Stimulated activated CD8-positive, alpha-beta memory T cell treated with anti-CD3 and anti-CD28 coated beads, Interleukin-2, amount 100 ng/mL, for 48 hours (primary cell): ENCODE measurements around the gene ECM1.
A peak's percentile ranks its signal among the peaks of the same experiment; 100 is the strongest.

ENCODE experiments used
- DNase-seq, 2 donors: peaks; one replicate each; pipeline ENCODE4 v3.0.0-alpha.2; 2020; ENCODE audit warnings: low read depth in 2 of 2

ECM1 gene

DNA sequence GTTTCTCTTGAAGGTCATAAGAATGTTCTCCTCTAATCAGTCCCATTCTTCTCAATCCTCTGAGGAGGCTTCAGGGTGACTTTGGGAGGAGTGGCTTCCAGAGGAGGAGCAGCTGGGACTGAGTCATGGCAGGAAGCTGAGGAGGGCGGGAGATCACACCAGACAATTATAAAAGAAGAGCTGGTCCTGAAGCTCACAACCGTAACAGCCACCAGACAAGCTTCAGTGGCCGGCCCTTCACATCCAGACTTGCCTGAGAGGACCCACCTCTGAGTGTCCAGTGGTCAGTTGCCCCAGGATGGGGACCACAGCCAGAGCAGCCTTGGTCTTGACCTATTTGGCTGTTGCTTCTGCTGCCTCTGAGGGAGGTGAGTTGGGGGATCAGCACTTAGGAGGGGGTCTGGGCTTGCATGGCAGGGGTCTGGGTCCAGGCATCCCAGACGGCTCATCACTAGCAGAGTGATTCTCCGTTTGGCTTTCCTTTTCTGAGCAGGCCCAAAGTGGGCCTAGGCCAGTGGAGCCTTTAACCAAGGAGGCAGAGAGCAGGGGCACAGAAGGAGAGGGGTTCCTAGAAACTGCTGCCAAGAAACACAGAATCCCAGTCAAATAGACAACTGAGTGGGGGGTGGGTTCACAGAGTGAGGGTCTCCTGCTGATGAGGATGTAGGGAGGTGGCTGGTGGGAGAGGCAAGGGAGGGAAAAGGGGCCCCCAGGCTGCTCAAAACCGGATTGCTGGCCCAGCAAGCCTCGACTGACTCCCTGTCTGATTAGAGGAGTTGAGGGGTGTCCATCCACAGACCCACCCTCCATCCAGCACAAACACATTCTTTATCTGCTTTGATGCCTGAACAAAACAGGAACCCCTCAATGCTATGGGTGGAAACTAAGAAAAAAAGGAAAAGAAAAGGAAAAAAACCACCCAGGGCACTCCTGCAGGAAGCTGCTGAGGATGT lies at the start of gene ECM1:
TSS of gene ECM1 (plus strand) at position 198 of the 953 bp plus-strand sequence. CDS start at position 299, 101 bp downstream.
- DNase-seq, result no peak

DNA sequence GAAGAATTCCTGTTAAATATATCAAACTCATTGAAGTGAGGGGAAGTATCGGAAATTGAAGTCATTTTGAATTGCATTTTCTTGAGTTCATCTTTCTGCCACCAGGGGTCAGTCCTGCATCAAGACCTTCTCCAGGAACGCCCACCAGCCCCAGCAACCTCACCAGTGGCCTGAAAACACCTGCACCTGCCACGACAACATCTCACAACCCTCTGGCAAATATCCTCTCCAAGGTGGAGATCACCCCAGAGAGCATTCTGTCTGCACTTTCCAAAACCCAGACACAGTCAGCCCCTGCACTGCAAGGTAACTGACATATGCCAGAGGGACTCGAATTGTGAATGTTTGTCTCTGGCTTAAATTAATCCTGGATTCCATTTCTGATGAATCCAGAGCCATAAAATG lies 43.5 kb upstream of the ECM1 start:
- DNase-seq, result peak; percentile 42 to 45

DNA sequence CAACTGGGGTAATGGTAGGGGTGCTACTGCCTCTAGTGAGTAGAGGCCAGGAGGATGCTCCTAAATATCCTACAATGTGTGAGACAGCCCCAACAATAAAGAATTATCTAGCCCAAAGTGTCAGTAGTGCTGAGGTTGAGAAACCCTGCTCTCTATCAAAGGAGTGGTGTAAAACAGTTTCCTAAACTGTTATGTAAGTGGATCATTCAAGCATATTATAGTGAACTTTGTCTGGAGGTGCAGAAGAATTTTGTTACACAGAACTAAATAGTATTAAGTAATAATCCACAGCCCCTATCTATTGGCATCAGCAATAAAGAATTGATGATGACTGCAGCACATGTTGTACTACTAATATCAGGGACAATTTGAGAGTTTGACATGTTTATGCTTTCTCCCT lies 40.9 kb upstream of the ECM1 start:
- DNase-seq, result no peak

DNA sequence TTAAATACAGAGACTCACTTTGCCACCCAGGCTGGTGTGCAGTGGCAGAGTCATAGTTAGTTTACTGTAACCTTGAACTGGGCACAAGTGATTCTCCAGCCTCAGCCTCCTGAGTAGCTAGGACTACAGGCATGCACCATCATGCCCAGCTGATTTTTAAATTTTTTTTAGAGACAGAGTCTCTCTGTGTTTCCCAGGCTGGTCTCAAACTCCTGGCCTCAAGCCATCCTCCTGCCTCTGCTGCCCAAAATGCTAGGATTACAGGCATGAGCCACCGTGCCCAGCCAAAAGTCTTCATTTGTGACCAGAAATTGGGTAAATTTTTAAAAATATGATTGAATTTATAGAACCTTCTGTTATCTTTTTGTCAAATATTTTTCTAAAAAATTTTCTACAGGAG lies 38.6 kb upstream of the ECM1 start:
- DNase-seq, result no peak

DNA sequence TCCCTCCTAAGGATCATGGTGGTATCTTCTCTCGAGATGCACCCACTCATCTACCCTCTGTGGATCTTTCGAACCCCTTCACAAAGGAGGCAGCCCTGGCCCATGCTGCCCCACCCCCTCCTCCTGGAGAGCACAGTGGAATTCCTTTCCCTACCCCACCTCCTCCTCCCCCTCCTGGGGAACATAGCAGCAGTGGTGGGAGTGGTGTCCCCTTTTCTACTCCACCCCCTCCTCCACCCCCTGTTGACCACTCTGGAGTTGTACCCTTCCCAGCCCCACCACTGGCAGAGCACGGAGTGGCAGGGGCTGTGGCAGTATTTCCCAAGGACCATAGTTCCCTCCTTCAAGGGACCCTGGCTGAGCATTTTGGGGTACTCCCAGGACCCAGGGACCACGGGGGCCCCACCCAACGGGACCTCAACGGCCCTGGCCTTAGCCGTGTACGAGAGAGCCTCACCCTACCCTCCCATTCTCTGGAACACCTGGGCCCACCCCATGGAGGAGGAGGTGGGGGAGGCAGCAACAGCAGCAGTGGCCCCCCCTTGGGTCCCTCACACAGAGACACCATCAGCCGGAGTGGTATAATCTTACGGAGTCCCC lies 35.2 kb upstream of the ECM1 start:
- DNase-seq, result no peak

DNA sequence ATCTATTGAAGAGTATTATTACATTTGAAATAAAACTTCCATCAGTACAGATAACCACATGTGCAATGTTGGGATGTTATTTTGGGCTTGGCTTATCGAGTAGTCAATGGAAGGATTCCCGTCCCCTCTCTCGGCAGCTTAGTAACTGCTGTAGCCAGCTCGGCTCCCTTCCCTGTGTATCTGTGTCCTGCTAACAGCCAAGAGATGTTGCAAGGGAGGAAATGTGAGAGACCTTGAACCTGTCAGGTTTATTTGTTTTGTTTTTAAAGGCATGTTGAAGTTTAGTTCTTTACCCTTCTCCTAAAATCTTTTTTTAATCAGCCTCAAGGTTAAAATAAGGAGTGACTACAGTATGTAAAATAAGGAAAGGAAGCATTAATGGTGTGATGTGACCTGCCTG lies 34.2 kb upstream of the ECM1 start:
- no peak for DNase-seq

DNA sequence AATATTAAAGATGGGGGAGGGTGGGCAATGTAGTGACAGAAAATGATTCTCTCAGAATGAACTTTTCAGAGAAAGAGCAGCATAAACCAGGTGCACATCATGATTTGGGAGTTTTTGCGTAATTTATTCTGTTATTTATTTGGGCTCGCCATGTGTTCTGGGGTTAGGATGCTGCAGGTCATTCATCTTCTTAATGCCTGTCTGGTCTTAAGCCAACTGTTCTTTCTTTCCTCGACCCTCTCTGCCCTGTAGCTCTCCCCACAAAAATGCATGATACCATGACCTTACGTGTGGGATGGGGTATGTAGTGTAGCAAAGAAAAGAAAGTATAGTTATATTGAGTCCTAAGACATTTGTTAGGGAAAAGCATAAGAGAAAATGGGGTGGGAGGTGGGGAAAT lies 33.0 kb upstream of the ECM1 start:
- DNase-seq, result no peak

DNA sequence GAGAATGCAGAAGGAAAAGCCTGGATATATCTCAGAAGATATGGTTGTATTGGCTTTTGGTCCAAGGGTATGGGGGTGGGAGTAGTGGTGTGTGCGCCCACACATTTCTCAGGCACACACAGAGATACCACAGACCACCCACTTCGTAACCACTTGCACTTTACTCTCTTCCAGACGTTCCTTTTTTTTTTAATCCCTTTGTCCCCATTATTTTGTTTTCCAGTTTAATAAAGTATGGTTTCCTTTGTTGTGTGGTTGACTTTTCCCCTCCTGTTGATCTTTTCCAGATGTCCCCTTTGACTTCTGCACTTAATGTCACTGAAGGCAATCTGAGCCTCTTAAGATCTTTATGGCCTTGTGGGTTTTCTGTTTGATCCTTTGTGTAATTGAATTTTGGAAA lies 31.2 kb upstream of the ECM1 start:
- DNase-seq, result no peak

DNA sequence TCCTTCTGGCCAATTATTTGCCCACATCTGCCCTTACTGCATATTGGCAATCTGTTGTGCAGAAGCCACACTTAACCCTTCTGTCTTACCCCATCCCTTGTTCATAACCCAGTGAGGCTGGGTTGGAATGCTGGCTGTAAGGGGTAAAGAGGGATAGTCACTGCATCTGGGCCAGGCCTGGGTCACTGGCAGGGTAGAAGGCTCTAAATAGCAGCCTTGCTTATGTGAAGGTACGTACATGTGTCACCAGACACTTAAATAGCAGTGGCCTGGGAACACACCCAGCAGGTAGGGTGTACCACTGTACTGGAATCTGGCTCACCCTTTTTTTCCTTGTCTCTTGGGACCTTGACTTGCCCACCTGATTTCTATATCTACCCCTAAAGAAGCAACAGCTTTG lies 30.6 kb upstream of the ECM1 start:
- no peak for DNase-seq

DNA sequence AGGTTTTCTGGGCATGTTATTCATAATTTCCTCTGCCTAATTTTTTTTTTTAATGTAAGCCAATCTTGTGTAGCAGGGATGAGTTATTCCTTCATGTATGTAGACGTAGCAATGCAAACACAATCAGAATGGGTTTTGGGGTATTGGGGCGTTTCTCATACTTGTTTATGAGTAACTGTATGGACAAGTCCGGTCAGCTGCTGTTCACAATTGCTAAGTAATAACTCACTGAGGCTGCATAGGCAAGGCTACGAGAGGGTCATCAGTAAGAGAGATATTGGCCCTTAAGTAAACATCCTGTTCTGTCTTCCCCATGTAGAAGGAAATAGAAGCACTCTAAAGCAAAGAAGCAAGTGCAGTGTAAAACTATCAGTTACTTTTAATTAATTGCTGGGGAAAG lies 30.2 kb upstream of the ECM1 start:
- no peak for DNase-seq

DNA sequence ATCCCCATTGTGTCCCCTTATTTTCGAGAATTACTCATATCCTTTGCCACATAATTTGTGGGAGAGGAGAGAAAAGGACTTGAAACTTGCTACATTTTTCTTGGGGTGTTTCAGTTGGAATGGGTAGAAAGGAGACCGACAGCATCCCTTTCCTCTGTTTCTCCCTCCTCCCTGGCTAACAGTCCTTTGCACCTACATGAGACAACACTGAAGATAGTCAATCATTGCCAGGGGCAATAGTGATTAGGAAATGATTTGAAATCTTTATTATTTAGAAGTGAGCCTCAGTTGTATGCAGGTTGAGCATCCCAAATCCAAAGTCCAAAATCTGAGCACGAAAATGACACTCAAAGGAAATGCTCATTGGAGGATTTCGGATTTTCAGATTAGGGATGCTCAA lies 28.5 kb upstream of the ECM1 start:
- no peak for DNase-seq

DNA sequence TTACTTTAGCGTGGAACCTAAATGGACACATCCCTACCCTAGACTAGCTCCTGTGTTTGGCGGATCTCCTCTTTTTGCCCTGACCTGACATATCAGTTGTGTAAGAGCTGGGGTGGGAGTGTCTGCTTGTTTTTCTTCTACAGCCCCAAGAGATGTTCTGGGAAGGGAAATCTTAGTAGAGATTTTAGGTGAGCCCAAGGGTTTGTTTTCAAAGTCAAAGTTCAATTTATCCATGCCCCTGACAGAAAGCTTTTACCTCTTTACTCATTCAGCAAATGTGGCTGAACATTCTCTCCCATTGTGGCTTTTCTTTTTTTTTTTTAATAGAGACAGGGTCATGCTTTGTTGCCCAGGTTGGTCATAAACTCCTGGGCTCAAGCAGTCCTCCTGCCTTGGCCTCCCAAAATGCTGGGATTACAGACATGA lies 28.0 kb upstream of the ECM1 start:
- DNase-seq, result no peak

DNA sequence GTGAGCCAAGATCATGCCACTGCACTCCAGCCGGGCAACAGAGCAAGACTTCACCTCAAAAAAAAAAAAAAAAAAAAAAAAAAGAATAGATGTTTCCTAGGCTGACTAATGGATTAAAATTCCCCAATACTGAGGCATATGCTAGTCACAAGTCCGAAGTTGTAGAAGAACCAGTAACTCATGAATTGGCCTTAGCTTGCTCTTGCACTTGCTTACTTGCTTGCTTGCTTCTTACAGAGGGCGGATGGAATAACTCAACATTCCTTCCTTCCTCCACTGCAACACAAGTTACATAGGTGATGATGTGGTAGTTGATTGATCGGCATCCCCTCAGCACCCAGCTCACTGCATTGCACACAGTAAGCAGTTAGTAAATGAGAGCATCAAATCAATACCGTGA lies 23.5 kb upstream of the ECM1 start:
- no peak for DNase-seq

DNA sequence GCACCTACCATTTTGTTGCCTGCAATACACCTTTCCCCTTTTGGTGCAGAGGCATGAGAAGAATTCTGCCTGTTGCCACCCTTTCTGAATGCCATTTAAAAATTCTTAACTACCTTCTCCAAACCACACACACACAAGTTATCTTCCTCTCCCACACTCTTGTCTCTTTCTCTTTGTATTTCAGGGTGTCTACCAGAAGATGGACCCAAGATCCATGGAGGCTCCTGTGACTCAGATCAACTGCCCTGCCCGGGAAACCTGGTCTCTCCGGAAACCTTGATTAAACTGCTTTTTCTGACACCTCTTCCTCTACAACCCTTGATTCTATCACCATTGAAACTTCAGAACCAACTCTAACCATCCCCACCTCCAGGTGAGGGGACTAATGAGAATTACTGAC lies 23.0 kb upstream of the ECM1 start:
- DNase-seq, result no peak

DNA sequence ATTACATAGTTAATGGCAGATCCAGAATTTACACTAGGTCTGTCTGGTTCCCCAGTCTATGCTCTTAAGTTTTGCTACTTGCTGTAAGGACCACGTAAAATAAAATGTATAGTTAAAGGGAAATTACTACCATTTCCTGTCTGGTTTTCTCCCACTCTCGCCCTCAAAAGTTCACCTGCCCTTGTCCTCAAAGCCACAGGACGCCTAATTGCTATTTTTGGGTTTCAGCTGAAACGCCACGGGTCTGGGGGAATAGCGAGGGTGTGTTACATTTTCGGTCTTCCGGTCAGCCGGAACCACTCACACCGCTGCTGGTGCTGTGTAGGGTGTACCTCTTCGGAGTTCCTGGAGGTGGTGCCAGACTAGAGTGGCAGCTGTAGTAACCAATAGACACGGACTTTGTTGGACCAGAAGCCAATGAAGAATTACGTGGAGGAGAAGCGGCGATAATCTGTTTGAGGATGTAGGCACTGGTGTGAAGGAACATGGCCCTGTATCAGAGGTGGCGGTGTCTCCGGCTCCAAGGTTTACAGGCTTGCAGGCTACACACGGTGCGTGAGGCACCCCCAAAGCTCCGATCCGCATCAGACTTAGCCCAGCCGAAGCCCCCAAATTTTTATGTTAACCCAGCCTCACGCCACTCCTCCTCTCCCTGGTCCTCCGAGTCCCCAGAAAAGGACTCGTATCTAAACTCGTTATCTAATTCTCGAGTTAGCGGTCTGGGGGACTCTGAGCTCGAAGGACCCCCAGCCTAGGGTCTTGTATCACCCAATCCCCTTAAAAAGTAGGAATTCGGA lies 20.7 kb upstream of the ECM1 start, which contains the start of gene TARS2:
TSS of gene TARS2 (plus strand) at position 454 of the 797 bp plus-strand sequence. CDS start at position 486, 32 bp downstream.
- DNase-seq, result peak; percentile 81 to 90

DNA sequence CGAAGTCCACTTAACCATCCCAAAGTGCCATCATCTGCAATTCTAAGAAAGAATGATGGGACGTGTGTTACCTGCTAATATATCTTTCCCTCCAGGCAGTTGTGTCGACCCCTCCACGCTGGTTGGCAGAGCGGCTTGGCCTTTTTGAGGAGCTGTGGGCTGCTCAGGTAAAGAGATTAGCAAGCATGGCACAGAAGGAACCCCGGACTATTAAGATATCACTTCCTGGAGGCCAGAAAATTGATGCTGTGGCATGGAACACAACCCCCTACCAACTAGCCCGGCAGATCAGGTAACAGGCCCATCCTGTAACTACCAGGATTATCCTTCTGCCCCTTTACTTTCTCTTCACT lies 20.2 kb upstream of the ECM1 start:
- no peak for DNase-seq

DNA sequence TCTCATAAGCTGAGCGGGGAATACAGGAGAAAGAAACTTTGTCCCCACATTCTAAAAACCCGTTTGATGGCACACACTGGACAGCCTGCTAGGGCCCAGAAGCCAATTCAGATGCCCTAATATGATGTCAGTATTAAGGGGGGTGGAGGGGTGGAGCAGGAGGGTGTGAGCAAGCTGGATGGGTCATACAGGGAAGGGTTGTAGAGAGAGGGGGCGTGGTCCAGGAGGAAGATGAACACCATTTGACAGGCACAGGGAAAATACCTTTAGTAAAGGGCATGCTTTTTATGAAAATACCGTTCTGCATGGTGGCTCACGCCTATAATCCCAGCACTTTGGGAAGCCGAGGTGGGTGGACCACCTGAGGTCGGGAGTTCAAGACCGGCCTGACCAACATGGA lies 14.7 kb upstream of the ECM1 start:
- no peak for DNase-seq

DNA sequence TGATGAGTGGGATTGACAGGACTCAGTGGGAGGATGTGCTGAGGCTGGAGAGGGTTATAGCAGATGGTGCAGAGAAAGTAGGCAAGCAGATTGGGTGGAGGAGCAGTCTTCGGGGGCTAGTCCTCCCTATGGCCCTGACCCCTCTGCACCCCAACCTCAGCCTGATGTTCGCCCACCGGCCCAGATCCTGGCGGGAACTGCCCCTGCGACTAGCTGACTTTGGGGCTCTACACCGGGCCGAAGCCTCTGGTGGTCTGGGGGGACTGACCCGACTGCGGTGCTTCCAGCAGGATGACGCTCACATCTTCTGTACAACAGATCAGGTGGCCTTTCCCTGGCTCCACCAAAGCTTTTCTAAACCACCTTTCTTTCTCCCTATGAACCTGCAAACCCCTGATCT lies 9.6 kb upstream of the ECM1 start:
- DNase-seq, result no peak

DNA sequence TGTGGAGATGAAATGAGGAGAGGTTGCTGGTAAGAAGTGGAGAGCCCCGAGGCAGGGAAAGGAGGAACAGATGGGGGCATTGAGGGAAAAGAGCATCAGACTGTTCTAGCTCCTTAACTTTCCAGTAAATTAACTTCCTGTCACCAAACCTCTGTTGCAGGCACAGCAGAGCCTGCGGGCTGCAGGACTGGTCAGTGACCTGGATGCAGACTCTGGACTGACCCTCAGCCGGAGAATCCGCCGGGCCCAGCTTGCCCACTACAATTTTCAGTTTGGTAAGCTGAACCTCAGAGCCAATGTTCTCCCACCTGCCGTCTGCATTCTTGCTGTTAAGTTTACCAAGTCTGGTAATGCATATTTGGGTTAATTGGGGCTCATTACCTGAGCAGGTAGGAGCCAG lies 2.5 kb upstream of the ECM1 start:
- DNase-seq, result no peak

DNA sequence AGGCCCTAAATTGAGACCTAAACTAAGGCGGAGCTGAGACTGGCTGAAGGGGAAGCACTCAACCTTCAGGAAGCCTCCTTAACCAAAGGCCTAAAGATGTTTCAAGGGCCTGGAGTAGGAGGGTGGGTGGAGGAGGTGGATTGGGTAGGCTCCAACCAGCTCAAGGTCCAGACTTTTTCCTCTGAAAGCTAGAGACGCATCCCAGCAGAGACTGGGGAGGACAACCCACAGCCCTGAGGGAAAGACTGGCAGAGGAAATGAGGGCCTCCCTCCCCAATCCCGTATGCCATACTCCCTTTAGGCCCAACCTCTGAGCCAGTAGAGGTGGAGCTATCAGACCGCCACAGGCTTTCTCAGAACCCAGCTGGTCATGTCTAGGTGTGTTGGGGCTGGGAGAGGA lies 1.1 kb downstream of the ECM1 start:
- DNase-seq, result no peak

DNA sequence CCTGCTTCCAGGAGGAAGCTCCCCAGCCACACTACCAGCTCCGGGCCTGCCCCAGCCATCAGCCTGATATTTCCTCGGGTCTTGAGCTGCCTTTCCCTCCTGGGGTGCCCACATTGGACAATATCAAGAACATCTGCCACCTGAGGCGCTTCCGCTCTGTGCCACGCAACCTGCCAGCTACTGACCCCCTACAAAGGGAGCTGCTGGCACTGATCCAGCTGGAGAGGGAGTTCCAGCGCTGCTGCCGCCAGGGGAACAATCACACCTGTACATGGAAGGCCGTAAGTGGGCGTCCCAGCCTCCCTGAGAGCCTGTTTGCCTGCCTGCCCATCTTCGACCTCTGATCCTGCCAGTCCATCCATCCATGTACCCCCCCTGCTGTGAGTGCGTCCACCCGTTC lies 3.6 kb downstream of the ECM1 start:
- no peak for DNase-seq

DNA sequence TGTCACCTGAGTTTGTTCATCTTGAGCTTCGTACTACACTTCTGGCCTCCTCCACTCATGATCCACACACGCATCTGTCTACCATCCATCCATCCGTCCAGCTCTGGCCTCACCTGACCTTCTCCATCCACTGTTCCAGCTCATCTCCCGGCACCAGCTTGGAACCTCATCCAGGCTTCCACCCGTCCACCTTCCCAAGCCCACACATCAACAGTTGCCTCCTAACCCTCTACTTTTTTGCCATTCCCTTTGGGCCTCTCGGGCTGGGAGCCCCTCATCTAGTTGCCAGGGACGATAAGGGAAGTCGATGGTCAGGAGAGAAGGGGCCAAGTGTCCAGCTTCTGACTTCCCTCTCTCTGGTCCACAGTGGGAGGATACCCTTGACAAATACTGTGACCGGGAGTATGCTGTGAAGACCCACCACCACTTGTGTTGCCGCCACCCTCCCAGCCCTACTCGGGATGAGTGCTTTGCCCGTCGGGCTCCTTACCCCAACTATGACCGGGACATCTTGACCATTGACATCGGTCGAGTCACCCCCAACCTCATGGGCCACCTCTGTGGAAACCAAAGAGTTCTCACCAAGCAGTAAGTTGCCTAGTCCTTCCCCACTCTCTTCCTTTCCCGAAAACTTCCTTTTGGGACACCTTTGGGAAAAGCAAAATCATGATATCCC lies 4.2 kb downstream of the ECM1 start:
- no peak for DNase-seq
